NCI-H146 (cell line): ENCODE data around the gene MAK.
"Not testable (repeated sequence)": the region's sequence is repeated elsewhere in the genome, so short reads cannot be mapped to it uniquely, and the experiment has no call there.

Experiments used
- DNase-seq: peaks from one replicate; lab custom pipeline; 2025; lab: John Stamatoyannopoulos, UW

Gene MAK

GRCh38 chr6:10854922-10855632, 16.7 kb upstream of the MAK start:
- DNase-seq = no peak

DNA sequence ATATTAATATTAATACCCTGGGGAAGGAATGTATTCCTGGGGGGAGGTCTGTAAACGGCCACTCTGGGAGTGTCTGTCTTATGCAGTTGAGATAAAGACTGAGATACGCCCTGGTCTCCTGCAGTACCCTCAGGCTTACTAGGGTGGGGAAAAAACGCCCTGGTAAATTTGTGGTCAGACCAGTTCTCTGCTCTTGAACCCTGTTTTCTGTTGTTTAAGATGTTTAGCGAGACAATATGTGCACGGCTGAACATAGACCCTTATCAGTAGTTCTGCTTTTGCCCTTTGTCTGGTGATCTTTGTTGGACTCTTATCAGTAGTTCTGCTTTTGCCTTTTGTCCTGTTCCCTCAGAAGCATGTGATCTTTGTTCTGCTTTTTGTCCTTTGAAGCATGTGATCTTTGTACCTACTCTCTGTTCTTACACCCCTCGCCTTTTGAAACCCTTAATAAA, 15.5 kb upstream of the MAK start:
- not testable (repeated sequence) for DNase-seq

DNA sequence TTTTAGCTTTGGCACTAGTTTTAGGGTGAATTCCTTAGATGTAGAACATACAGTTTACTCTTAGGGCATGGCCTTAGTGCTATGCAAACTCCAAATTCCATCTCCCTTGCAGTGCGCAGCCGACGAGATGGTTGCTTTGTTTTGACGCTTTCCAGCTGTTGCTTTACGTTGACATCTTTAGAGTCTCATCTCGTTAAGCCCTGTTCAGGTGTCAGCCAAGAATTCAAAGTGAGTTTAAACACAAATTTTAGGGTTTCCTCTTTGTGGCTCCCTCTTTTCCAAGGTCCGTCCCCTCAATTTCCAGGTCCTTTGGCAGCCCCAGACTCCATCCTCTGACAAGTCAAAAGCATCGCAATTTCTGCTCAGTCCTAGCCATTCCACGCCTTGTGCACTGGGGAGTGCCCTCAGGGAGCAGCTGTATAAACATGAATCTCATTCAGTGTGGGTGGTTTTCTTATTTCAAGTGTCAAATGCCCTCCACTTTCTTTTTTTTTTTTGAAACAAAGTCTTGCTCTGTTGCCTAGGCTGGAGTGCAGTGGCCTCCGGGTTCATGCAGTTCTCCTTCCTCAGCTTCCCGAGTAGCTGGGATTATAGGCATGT, 14.1 kb upstream of the MAK start:
- DNase-seq = no peak

DNA sequence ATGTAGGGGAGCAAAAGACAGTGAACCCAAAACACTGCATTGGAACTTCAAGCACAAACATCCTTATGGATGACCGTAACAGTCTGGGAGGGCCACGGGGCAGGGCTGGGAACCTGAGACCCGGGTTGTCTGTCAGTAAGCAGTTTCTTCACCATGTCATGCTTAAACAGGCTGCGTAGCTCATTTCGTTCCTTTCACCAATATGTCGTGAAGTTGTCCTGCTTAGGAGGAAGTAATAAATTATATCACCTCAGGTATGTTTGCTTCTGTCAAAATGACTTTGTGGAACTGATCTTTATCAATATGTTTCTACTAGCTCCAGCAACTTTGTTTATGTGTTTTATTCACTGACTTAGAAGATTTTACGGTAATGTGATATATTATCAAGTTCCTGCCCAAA, 12.4 kb upstream of the MAK start:
- DNase-seq = no peak

DNA sequence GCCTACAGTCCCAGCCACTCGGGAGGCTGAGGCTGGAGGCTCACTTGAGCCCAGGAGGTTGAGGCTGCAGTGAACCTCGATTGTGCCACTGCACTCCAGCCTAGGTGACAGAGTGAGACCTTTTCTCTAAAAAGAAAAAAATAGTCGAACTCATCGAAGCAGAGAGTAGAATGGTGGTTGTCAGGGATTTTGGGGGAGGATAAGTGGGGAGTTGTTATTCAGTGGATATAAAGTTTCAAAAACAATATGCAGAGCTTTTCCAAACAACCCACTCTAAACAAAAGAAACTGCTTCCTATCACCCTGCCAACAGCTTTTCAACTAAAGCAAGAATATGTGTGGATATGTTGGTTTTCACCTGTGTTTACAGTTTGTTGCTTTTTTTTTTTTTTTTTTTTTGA, 11.6 kb upstream of the MAK start:
- no peak for DNase-seq

DNA sequence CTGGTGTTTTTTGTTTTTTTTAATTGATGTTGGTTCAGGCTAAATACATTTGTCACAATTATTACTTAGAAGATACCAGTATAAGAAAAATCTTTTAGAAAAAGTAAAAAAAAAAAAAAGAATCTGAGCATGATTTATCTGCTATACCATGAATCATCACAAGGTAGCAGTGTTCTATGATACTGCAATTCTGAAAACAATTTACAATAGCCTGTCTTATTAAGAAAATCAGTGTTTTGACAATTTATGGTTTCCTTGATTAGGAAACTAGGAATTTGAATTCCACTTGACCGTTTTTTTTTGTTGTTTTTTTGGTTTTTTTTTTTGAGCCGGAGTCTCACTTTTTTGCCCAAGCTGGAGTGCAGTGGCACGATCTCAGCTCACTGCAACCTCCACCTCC, 9.3 kb upstream of the MAK start:
- peak; percentile 1 for DNase-seq

GRCh38 chr6:10843554-10843953, 5.2 kb upstream of the MAK start:
- DNase-seq = no peak

GRCh38 chr6:10838794-10839333, 525 bp upstream of the MAK start:
- DNase-seq = no peak

DNA sequence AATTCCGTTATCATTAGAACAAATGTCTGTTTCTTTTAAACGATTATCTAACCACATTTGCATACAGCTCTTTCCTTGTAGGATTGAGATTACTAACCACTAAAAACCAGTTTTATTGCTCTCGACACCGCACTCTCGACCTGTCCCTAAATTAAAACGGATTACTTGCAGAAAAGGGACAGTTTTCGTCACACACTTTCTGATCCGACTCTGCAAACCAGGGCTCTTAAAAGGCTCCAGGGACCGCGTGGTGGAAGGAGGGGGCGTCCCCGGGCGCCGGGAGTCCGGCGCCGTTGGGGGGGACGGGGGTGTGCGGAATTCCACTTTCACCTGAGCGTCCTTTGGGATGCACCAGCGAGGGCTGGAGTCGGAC, 731 bp downstream of the MAK start:
- DNase-seq = peak; percentile 24

DNA sequence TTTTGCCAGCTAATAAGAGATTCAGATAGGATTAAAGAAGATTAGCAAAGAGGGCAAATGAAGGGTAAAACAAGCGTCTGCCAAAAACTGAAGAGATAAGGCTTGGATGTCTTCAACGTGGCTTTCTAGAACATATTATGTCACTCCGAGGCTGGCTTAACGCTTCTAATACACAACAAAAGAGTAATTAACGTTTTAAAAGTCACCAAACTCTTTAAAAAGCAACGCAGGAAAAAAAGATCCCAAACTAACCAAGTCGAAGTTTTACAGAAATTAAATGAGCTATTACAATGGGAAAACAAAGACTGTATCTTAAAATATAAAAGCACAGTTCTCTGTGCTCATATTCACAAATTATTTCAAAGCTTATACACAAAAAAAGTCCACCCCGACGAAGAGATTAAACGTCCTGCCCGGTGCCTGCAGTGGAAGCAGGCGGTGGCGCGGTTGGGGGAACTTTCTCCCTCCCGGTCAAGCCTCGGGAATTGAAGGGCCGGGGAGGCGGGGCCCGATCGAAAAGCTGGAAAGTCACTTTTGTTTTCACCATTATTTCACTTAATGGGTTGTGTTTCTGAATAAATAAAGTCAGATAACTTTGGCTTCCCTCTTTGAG, 1.2 kb downstream of the MAK start:
- no peak for DNase-seq

GRCh38 chr6:10834823-10835222, 3.5 kb downstream of the MAK start:
- no peak for DNase-seq

GRCh38 chr6:10831609-10832008, 6.7 kb downstream of the MAK start:
- no peak for DNase-seq

GRCh38 chr6:10824819-10825218, 13.5 kb downstream of the MAK start:
- DNase-seq = no peak

- DNase-seq = no peak
These were observed 14.0 kb downstream of the MAK start for GRCh38 chr6:10824297-10824696.

- not testable (repeated sequence) for DNase-seq
These were observed 24.2 kb downstream of the MAK start for GRCh38 chr6:10814176-10814575.

- no peak for DNase-seq
These were observed 29.2 kb downstream of the MAK start for GRCh38 chr6:10809098-10809497.

GRCh38 chr6:10808376-10808775, 30.0 kb downstream of the MAK start:
- DNase-seq = no peak

DNA sequence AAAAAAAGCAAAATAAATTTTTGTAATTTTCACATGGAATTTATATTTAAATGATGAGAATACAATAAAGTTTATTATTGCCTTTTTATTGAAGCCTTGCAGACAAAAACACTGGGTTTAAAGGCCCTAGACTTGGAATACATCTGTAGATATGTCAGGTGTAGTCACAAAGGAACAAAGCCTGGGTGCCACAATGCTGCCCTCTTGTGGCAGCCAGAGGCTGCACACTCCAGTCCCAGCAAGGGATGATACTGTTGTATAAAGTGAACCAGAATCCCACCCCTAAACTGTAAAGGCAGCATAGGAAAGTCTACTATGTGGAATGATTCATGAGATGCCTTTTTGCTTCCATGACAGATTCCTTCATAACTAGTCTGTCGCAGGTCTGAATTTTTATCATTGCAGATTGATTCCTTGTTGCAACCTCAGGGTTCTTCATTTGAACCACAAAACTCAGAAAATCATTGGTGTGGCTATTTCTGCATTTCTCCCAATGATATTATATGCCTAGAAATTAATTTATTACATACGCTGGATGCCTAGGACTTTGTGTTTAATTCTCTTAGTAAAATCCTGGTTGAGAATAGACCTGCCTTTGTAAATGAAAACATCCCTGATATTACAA, 37.0 kb downstream of the MAK start:
- peak; percentile 40 for DNase-seq

- no peak for DNase-seq
These were observed 37.5 kb downstream of the MAK start for GRCh38 chr6:10800810-10801209.

DNA sequence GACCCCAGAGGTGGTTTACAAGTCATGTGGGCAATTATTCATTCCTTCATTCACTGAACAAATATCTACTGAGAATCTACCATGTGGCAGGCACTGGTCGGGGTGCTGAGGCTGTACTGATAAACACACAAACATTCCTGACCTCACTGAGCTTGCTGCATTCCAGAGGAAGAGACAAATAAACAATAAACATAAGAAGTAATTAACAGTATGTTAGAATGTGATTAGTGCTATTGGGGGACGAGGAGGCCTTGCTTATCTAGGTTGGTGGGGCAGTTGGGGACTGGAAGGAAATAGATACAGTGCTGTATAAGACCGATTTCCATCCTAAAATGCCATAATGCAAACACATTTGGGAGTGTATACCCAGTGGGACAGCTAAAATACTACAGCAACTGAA, 44.1 kb downstream of the MAK start:
- no peak for DNase-seq

DNA sequence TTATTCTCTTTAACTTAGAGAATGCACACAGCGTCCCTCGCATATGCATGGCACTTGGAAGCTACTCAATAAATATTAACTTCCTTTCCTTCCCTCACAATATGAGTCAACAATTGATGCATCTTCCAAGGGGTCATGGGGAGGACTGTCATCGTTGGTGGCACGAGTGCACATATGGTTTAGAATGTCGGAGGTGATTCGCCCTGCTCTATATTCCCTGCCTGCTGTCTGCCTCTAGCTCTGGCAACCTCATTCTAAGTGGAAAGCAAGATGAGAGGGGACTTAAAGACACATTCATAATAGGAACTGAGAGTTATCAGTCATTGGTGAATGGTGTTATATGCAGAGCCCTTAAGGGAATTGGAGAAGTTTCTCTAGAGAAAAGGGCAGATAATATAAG, 44.6 kb downstream of the MAK start:
- DNase-seq = no peak

GRCh38 chr6:10793035-10793434, 45.3 kb downstream of the MAK start:
- no peak for DNase-seq

DNA sequence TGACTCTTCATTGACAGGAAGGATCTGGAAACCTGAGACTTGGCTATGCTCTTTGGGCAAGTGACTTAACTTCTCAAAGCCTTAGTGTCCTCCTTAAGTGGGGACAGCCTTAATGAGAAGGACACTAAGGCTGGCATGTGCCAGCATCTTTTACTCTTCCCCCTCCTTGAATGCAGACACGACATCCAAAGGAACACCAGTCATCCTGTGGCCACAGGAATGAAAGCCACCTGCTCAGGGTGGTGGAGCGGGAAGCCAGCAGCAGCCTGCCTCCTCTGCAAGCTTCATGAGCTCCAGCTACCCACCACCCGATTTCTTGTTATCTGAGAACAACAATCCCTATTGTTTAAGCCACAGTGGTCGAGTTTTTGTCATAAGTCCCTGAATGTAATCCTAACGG, 46.2 kb downstream of the MAK start:
- no peak for DNase-seq
